Stimulated activated CD4-positive, alpha-beta T cell treated with anti-CD3 and anti-CD28 coated beads, Interleukin-1b, Interleukin-23, amount 100 ng/mL, for 24 hours (primary cell): ENCODE data around the gene FSIP1.

ENCODE experiments used
- DNase-seq, 4 experiments: peaks; one replicate each; pipeline ENCODE4 v3.0.0-alpha.2; 2020; ENCODE audit warnings: low read depth in 4 of 4, low spot score in 1 of 4

The FSIP1 gene

DNA sequence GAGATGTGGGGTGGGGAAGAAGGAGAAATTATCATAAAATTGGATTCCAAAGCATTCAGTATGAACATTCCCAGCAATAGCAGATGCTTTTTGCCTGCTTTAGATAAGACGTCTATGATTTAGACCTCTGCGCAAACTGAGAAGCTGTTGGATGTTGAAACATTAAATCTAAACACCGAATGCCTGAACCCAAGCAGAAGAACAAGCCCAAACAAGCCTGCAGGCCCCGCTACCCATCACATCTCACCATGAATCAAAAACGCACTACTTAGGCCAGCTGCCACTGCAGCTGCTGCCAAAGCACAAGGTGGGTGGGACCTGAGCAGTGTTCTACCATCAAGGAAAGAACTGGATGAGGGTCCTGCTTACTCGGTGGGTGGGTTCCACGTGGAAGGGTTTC is 226.2 kb downstream of the FSIP1 start:
- no peak for DNase-seq

DNA sequence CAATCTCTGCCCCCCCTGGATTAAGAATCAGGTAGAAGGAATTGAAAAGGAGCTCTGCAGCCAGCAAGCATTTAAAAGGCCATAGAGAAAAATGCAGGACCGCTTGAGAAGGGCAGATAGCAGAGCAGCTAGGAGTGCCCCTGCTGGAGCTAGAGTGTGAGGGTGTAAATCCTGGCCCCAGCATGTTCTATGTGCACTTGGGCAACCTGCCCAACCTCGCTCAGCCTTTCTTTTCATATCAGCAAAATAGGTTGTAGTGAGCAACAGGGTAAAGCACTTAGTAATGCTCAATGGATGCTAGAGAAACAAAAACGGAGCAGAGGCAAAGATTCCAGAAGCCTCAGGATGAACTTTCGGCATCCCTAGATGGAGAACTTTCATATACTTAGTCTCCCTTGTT is 226.8 kb downstream of the FSIP1 start:
- no peak for DNase-seq

DNA sequence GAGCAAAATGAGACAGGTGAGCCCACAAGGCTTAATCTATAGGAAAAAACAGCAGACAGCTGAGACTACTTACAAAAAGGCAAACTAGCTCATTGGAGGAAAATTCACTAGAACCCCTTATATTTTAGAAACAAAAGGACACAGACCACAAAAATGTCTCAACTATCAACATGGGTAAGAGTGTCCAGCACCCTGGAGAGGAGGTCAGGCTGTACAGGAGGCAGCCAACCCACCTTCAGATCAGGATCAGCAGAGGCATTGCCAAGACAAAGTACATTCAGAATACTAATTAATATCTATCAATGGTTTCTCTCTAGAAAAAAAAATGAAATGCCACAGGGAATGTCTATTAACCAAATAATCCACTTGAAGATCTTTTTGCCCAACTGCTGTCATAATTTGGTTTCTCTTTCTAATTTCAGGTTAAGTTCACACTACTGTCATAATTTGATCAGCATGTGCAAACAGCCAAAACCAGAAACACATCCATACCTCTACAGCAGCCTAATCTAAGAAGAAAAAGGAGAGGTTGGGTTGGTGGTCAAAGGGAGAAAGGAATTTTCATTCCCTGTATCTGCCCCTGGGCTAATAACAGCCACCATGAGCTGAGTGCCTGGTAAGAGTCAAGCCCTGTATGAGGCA is 227.8 kb downstream of the FSIP1 start:
- no peak for DNase-seq

DNA sequence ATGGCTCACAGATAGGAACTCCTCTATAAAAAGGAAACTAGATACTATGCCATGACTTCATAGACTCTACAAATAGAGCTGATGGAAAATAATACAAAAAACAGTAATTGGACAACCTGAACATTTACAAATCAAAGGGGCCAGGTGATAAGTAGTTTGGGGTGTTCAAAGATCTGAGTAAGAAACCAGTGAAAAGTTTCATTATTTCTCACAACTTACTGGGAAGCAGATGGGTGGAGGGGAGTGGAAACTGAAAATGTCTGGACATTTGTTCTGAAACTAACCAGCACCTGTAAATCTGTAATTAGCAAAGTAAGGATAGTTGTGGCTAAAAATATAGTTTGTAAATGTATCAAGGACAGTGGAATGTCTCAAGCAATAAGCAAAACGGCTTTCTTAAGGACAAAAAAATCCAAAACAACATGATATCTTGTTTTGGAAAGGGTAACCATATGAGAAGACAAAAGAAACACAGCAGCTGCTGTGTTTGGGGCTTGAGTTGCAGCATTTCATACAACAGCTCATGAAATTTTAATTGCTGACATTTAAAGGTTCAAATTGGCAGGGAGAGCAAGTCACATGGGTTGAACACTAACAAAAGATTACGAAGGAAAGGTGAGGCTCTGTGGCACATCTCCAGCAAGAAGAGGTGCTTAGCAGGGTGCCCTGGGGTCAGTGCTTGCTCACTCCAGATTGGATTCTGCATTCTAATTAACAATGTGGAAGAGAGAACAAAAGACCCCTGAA is 228.5 kb downstream of the FSIP1 start:
- DNase-seq: no peak

DNA sequence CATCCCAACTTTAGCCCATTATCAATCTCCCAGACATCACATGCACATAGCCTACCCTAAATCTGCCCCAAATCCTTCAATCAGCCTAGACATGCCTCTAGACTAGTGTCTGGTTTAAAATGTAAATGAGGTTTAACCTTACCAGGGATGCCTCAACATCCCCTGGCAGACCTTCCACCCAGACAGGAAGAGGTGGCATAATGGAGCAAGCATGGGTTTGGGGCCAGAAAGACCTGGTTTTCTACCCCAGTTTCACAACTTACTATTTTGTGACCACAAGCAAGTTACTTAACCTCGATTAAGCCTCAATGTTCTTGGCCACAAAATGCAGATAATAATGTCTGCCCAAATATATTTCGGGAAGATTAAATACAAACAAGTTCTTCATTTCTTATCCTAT is 230.1 kb downstream of the FSIP1 start:
- DNase-seq: no peak

DNA sequence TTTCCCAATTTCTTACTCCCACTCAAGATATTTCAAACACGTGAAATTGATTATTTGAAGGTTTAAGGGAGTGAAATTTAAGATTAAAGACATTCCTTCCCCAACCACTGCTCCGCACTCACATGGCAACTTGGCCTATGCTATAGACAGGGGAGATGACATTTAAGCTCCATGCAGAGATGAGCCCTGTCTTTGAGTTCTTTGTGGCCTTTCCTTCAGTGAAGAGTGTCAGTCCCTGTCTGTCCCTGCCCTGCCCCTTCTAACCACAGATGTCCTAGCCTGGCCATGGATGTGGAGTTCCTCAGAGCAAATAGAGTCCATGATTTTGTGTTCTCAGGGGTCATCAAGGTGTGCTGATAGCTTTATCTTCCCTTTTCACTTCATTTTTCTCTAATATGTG is 231.2 kb downstream of the FSIP1 start:
- DNase-seq: no peak
